Parathyroid adenoma (tissue), 2 donors: ENCODE data around the gene KLF16.

Experiments used
- H2AFZ ChIP-seq: fragments of 300-600 bp; sonication (generic); one replicate; pipeline ENCODE4 v1.7.0; 2017; ENCODE audit warnings: antibody characterized with exemption, mild to moderate bottlenecking
- H3K27ac ChIP-seq: fragments of 300-600 bp; sonication (generic); one replicate; pipeline ENCODE4 v1.7.0; 2017
- H3K27me3 ChIP-seq: fragments of 300-600 bp; sonication (generic); one replicate; pipeline ENCODE4 v1.7.0; 2017; ENCODE audit warnings: low read length; ENCODE audit not compliant: control insufficient read depth, insufficient read depth
- H3K36me3 ChIP-seq: fragments of 300-600 bp; sonication (generic); one replicate; pipeline ENCODE4 v1.7.0; 2017; ENCODE audit warnings: low read length; ENCODE audit not compliant: control insufficient read depth, insufficient read depth
- H3K4me1 ChIP-seq: fragments of 300-600 bp; sonication (generic); one replicate; pipeline ENCODE4 v1.7.0; 2017; ENCODE audit warnings: control low read depth
- H3K4me2 ChIP-seq: fragments of 300-600 bp; sonication (generic); one replicate; pipeline ENCODE4 v1.7.0; 2017; ENCODE audit warnings: low read length
- H3K4me3 ChIP-seq: fragments of 300-600 bp; sonication (generic); one replicate; pipeline ENCODE4 v1.7.0; 2017; ENCODE audit warnings: low read depth, low read length
- H3K79me2 ChIP-seq: fragments of 300-600 bp; sonication (generic); one replicate; pipeline ENCODE4 v1.7.0; 2017; ENCODE audit warnings: control low read depth
- H3K9ac ChIP-seq: fragments of 300-600 bp; sonication (generic); one replicate; pipeline ENCODE4 v1.7.0; 2017; ENCODE audit warnings: mild to moderate bottlenecking
- H3K9me3 ChIP-seq: fragments of 300-600 bp; sonication (generic); one replicate; pipeline ENCODE4 v1.7.0; 2017; ENCODE audit warnings: low read length; ENCODE audit not compliant: control insufficient read depth
- TF ChIP-seq, protein P1 (sequence below): fragments of 300-600 bp; sonication (generic); IDR thresholded peaks from one replicate; pipeline ENCODE4 v1.7.0; 2017; ENCODE audit warnings: antibody characterized with exemption, mild to moderate bottlenecking
- donor health status: primary hyperparathyroidism.

Gene KLF16

DNA sequence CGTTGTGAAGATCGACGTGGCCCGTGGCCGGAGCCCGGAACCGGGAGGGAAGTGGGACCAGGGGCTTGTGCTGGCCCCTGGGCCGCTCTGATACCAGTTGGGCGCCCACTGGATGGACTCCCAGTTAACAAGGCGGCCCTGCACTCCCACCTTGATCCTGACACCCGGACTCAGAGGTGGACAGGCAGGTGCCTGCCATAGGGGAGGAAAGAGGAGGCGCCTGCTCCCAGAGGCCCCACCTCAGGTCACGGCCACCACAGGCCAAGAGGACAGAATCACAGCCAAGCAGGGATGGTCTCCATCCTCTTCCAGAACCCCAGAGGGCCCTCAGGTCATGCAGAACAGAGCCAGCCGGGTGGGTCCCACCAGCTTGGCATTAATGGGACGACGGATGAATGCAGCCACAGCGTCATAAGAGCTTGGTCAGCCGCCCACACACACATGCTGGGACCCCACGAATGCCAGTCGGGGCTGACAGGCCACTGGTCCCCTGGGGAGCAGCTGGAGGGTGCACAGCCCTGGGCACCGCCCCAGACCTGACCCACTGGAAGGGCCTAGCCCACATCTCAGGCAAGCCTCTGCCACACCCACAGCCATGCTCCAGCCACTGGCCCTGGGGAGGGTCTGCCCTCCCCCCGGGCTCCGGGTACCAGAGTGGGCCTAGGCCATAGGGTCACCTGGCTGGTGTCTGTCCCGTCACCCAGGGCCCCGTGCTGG is 9.6 kb upstream of the KLF16 start:
- Histone ChIP-seq H3K36me3 (no peaks in the 10 kb centered on the region), H3K27me3 (no peaks in the 10 kb centered on the region), H3K79me2 (peaks cover 44% of the 10 kb centered on the region), H2AFZ (peak overlapping the region; percentile 59), H3K27ac (peak overlapping the region; percentile 92), H3K4me1 (peaks cover 23% of the 10 kb centered on the region), H3K9me3 (no peaks in the 10 kb centered on the region), H3K9ac (no peak overlapping the region), H3K4me2 (peak overlapping the region; percentile 77), H3K4me3 (peak overlapping the region; percentile 80)
- TF ChIP-seq, protein P1, sequence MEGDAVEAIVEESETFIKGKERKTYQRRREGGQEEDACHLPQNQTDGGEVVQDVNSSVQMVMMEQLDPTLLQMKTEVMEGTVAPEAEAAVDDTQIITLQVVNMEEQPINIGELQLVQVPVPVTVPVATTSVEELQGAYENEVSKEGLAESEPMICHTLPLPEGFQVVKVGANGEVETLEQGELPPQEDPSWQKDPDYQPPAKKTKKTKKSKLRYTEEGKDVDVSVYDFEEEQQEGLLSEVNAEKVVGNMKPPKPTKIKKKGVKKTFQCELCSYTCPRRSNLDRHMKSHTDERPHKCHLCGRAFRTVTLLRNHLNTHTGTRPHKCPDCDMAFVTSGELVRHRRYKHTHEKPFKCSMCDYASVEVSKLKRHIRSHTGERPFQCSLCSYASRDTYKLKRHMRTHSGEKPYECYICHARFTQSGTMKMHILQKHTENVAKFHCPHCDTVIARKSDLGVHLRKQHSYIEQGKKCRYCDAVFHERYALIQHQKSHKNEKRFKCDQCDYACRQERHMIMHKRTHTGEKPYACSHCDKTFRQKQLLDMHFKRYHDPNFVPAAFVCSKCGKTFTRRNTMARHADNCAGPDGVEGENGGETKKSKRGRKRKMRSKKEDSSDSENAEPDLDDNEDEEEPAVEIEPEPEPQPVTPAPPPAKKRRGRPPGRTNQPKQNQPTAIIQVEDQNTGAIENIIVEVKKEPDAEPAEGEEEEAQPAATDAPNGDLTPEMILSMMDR: no peak

DNA sequence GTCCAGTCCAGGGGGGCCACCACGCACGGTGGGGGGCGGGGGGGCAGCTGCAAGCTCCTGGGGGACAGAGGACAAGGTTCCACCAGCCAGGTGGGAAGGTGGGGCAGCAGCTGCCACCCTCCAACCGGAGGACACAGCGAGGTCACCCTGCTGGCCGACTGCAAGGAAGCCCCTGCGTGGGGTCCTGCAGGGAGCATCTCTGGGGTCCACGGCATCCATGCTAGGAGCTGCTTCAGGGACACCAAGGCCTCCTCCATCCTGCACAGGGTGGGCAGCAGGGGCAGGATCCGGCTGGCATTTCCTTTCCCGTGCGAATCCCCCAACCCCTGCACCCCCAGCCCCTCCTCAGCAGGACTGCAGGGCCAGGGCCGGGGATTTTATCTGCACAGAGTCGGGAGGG is 8.3 kb upstream of the KLF16 start:
- H3K4me1 ChIP-seq: peaks cover 23% of the 10 kb centered on the region

DNA sequence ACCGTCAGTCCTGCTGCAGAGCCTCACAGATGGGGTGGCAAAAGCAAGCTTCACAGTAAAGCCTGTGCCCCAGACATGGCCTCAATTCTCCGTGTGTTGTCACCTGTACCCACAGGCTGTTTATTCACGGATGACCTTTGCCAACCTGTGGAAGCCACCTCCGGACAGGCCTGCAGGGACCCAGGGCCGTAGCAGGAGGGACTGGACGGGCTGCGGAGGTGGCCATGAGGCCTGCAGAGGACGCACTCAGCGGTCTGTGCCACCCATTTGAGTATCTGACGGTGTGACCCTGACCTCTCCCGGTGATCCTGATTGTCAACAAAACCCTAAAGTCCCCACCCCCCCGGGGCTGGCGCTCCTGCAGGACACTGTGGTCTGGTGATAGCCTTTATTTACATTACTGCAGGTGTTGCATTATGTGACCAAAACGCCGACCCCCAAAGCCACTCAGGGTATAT is 7.8 kb upstream of the KLF16 start:
- H3K36me3 ChIP-seq: no peaks in the 10 kb centered on the region
- H3K9ac ChIP-seq: no peak overlapping the region
- H3K4me3 ChIP-seq: no peak overlapping the region
- H3K27ac ChIP-seq: no peak overlapping the region
- TF ChIP-seq, protein P1: no peak
- peaks cover 23% of the 10 kb centered on the region for H3K4me1 ChIP-seq
- peaks cover 44% of the 10 kb centered on the region for H3K79me2 ChIP-seq
- H3K27me3 ChIP-seq: no peaks in the 10 kb centered on the region
- H3K9me3 ChIP-seq: no peaks in the 10 kb centered on the region
- no peak overlapping the region for H3K4me2 ChIP-seq
- no peak overlapping the region for H2AFZ ChIP-seq

More for the DNA sequence above, 8.3 kb upstream of the KLF16 start:
- Histone ChIP-seq H3K79me2 (peaks cover 44% of the 10 kb centered on the region), H3K9me3 (no peaks in the 10 kb centered on the region), H2AFZ (no peak overlapping the region), H3K36me3 (no peaks in the 10 kb centered on the region), H3K27me3 (no peaks in the 10 kb centered on the region), H3K9ac (no peak overlapping the region), H3K27ac (no peak overlapping the region), H3K4me3 (no peak overlapping the region), H3K4me2 (no peak overlapping the region)
- TF ChIP-seq, protein P1: no peak

DNA sequence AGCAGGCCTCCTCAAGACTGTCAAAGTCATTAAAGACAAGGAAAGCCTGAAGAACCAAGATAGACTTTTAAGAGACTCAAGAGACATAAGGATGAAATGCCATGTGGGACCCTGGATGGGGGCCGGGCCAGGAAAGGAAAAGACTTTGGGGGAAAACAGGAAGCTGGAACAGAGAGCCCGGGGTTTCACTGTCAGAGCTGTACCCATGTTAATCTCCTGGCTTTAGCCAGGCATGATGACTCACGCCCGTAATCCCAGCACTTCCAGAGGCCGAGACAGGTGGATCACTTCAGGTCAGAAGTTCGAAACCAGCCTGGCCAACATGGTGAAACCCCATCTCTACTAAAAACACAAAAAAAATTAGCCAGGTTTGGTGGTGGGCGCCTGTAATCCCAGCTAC is 5.6 kb upstream of the KLF16 start:
- Histone ChIP-seq H3K27ac (no peak overlapping the region), H3K4me2 (no peak overlapping the region), H3K9me3 (no peaks in the 10 kb centered on the region), H3K9ac (no peak overlapping the region), H3K27me3 (no peaks in the 10 kb centered on the region), H3K79me2 (peaks cover 38% of the 10 kb centered on the region), H3K4me1 (peaks cover 12% of the 10 kb centered on the region), H3K4me3 (no peak overlapping the region), H3K36me3 (no peaks in the 10 kb centered on the region), H2AFZ (no peak overlapping the region)
- TF ChIP-seq, protein P1: no peak

DNA sequence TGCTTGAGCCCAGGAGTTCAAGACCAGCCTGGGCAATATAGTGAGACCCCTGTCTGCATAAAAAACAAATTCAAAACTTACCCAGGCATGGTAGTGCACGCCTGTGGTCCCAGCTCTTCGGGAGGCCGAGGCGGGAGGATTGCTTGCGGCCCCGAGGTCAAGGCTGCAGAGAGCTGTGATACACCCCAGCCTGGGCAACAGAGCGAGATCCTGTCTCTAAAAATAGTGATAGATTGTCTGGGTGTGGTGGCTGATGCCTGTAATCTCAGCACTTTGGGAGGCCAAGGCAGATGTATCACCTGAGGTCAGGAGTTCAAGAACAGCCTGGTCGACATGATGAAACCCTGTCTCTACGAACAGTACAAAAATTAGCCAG is 4.0 kb upstream of the KLF16 start:
- TF ChIP-seq, protein P1: no peak
- H3K36me3 ChIP-seq: no peaks in the 10 kb centered on the region
- H3K27ac ChIP-seq: no peak overlapping the region
- H3K4me3 ChIP-seq: no peak overlapping the region
- no peak overlapping the region for H2AFZ ChIP-seq
- no peak overlapping the region for H3K9ac ChIP-seq
- no peaks in the 10 kb centered on the region for H3K4me1 ChIP-seq
- no peak overlapping the region for H3K4me2 ChIP-seq
- H3K79me2 ChIP-seq: peaks cover 29% of the 10 kb centered on the region
- no peaks in the 10 kb centered on the region for H3K9me3 ChIP-seq
- H3K27me3 ChIP-seq: no peaks in the 10 kb centered on the region
